ENCODE data around the gene FAM229B. TPM values are rescaled to one million over a fixed set of nuclear protein-coding genes. Genes with fewer than 3 reads are reported as not detected.

FAM229B gene
- total RNA-seq, 1 donor from 2014 or later = 6.5 TPM

GRCh38 chr6:112141707-112142106 lies 54.3 kb downstream of the FAM229B start:
- no peak for DNase-seq (ENCODE audit: low read depth in 2 of 2)

- no peak for DNase-seq (ENCODE audit: low read depth in 2 of 2)
These were observed 56.9 kb downstream of the FAM229B start for GRCh38 chr6:112144145-112144926.

DNA sequence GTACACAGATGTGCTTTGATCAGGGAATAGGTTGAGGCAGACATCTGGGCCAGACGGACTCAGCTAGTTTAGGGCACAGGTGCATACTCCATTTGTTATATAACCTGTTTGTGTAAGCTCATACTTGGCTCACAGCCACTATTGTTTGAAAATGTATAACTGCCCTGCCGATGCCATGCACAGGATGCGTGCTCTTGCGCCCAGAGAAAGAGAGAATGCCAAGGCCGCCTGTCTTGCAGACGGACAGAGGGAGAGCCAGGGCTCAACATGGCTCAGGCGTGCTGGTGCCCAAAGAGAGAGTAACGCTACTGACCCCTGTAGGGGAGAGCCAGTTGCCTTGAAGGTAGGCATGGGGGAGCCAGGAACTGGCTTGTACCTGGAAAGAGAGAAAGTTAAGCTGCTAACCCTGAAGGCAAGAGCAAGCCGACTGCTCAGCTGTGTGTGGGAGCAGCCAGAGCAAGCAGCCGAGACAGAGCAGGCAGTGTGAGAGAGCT lies 57.7 kb downstream of the FAM229B start:
- DNase-seq (ENCODE audit: low read depth in 2 of 2) = peak; percentile 55 to 73

GRCh38 chr6:112148103-112148502 lies 60.7 kb downstream of the FAM229B start:
- no peak for DNase-seq (ENCODE audit: low read depth in 2 of 2)

GRCh38 chr6:112149236-112149635 lies 61.8 kb downstream of the FAM229B start:
- peak in 1 of 2 donors; percentile 23 for DNase-seq (ENCODE audit: low read depth in 2 of 2)

GRCh38 chr6:112149719-112150263 lies 62.4 kb downstream of the FAM229B start:
- peak in 1 of 2 donors; percentile 33 for DNase-seq (ENCODE audit: low read depth in 2 of 2)

- no peak for DNase-seq (ENCODE audit: low read depth in 2 of 2)
These were observed 63.0 kb downstream of the FAM229B start for GRCh38 chr6:112150363-112150762.

Other genes starting within 250 kb of the FAM229B start
- gene FYN, start 214.1 kb upstream of the FAM229B start, total RNA-seq = 53.4 and 77.0 TPM in 2 replicates
- not detected in 2 replicates for gene CCN6, start 33.5 kb upstream of the FAM229B start, total RNA-seq
- 6.5 and 11.5 TPM in 2 replicates for gene TUBE1, start 109 bp upstream of the FAM229B start, total RNA-seq
- 456 and 465 TPM in 2 replicates for gene LAMA4, start 167.0 kb downstream of the FAM229B start, total RNA-seq